OCI-M2 (cell line): Measurements from ENCODE around the gene SHANK3.
A peak's percentile ranks its signal among the peaks of the same experiment; 100 is the strongest.

Experiments
- DNase-seq: peaks from one replicate; lab custom pipeline; 2025; ENCODE audit not compliant: unreplicated experiment; lab: John Stamatoyannopoulos, UW

SHANK3 gene

DNA sequence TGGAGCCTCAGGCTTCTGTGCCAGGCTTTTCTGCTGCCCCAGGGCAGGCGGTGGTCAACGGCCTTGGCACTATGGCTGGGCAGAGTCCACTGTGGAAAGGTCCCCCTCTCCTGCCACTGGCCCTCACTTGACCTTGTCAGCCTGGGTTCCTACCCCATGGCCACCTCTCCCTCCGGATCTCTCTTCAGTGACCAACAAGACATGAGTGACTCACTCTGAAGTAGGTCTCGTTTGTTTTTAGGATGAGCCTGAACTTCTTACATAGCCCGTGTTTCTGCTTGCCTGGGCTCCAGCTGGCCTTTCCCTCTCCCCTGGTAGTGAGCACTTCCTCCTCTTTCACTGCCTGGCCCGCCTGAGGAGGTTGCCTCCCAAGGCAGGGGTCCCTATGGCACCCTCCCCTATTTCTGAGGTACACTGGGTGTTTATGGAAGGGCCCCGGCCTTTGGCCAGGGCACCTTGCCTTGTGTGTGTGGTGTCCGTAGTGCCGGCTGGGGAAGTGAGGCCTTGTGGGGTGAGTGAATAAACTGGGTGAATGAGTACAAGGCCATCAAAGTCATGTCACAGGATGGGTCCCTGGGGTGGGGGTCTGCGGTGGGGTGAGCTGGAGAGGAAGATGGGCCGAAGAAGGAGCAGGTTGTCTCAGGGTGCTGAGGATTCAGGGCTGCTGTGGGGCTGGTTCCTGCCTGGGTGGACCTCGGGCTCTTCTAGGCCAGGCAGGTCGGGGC is 5.0 kb downstream of the SHANK3 start:
- DNase-seq: no peak

GRCh38 chr22:50678218-50678650 is 5.6 kb downstream of the SHANK3 start:
- no peak for DNase-seq

- no peak for DNase-seq
Observed at GRCh38 chr22:50678651-50679521, 6.3 kb downstream of the SHANK3 start.

DNA sequence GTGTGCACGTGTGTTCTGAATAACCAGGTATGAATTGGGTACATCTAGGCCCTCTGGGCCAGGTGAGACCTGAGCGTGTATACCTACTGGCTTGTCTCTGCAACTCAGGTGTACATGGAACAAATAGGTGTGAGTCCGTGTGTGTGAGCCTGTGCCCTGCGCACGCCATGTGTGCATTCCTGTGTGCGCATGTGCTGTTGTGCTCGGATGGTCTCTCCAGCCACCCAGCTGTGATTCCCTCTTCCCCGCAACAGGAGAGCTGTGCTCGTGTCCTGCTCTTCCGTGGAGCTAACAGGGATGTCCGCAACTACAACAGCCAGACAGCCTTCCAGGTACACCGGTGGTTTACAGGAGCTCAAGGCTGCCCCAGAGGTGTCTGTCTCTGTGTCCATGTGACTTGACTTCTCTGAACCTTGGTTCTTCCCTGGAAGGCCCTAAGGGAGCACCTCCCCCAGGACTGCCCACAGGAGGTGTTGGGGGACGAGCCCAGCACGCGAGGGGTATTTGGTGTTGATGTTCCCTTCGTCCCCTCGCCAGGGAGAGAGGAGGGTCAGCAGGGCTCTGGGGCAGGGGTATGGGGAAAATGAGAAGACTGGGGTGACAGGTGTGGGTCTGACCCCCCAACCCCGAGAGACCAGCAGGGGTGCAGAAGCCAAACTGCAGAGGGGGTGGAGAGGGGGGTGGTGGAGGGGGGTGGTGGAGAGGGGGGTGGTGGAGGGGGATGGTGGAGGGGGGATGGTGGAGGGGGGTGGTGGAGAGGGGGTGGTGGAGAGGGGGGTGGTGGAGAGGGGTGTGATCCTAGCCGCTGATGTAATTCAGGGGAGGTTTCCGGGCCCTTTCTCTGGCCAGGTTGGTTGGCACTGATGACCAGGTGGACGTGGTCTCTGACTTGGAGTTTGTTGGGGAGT is 10.7 kb downstream of the SHANK3 start:
- no peak for DNase-seq

- no peak for DNase-seq
Observed at GRCh38 chr22:50683994-50684371, 11.4 kb downstream of the SHANK3 start.

- DNase-seq: no peak
Observed at GRCh38 chr22:50684501-50684900, 11.9 kb downstream of the SHANK3 start.

DNA sequence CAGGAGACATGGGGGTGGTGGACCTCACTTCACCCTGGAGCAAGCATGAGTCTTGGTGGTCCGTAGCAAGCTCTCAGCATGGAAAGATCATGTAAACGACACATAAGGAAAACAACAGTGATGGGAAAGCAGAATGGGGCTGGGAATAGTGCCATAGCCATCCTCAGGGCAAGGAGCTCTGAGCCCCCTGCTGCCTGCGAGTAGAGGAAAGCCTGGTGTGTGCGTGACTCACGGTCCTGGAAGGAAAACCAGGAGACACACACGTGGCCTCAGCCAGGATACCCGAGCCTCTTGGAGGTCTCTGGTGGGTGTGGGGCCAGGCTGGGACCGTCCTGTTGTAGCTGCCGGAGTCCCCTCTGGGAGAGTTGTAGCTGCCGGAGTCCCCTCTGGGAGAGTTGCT is 12.4 kb downstream of the SHANK3 start:
- DNase-seq: no peak

GRCh38 chr22:50686794-50687193 is 14.2 kb downstream of the SHANK3 start:
- DNase-seq: no peak

- no peak for DNase-seq
Observed at GRCh38 chr22:50687829-50688228, 15.2 kb downstream of the SHANK3 start.

DNA sequence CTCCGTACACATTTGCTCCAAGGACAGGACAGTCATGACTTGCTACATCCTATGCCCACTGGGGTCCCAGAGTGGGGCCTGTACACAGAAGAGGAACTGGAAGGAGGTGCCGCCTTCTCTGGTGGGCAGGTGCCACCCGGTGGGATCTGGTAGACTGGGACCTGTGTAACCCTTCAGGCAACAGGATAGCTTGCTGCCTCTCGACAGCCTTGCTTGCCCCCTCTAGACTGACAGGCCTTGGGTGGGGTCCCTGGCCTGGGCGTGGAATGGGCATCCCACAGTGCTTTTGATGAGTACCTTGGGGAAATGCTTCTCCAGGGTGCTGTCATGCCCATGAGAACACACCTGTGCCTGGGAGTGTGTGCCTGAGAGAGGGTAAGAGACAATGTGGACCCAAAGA is 15.8 kb downstream of the SHANK3 start:
- DNase-seq: no peak

GRCh38 chr22:50691521-50691920 is 18.9 kb downstream of the SHANK3 start:
- DNase-seq: peak; percentile 11

DNA sequence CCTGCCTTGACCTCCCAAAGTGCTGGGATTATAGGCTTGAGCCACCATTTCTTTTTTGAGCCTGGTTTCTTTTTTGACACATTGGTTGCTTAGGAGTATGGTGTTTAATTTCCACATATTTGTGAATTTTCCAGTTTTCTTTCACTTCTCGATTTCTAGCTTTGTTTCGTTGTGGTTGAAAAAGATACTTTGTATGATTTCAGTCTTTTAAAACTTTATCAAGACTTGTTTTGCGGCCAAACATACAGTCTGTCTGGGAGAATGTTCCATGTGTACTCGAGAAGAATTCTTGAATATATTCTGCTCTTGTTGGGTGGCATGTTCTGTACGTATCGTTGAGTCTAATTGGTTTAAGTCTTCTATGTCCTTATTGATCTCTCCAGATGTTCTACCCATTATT is 20.8 kb downstream of the SHANK3 start:
- no peak for DNase-seq

DNA sequence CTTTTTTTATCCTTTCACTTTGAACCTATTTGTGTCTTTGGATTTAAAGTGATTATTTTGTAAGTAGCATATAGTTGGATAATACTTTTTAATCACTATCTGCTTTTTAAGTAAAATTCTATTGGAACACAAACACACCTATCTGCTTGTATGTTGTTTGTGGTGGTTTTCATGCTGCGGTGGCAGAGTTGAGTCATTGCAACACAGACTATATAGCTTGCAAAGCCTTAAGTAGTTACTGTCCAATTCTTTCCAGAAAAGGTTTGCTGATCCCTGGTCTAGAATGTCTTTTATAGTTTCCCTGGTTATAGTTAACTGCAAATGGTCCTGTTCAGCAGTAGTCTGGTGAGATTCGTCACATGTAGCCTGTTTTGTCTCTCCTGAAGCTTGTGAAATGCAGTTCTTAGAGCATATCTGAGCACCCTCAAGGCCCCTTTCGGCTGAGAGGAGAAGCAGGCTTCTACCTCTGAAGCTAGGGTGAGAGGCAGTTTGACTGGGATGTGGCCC is 21.5 kb downstream of the SHANK3 start:
- no peak for DNase-seq

- DNase-seq: no peak
Observed at GRCh38 chr22:50694766-50695420, 22.3 kb downstream of the SHANK3 start.

GRCh38 chr22:50695421-50696250 is 23.0 kb downstream of the SHANK3 start:
- DNase-seq: no peak

GRCh38 chr22:50696251-50696798 is 23.7 kb downstream of the SHANK3 start:
- DNase-seq: no peak

GRCh38 chr22:50696799-50697561 is 24.4 kb downstream of the SHANK3 start:
- no peak for DNase-seq

DNA sequence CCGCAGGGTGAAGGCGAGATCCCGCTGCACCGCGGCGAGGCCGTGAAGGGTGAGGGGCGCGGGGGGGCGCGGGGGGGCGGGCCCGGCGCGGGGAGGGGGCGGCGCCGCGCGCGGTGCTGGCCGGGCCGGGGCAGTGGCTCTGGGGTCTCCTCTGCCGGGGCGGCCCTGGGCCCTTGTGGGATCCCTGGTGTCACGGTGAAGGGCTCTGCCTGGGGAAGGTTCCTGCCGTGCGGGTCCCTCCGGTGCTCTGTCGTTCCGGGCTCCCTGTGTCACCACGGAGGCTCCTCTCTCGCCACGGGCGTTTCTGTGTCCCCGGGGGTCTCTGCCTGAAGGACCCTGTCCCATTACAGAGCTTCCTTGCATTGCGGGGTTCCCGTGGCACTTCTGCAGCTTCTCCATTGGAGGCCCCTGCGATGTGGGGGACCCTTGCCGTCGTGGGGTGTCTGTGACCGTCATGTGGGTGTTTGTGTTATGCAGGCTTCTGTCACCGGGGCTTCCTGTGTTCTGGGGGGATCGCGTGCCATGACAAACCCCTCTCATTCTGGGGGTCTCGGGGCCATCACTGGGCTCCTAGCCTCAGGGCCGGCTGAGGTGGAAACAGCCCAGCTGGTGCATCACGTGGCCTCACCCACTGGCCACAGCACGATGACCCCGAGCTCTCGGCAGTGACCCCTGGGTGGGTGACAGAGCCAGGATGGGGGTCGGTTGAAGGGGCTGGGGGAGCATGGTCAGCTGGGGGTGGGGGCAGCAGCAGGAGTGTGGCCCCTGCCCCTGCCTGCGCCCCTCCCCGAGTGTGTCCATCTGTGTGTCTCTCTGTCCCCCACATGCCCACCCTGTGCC is 25.3 kb downstream of the SHANK3 start:
- no peak for DNase-seq
